ENCODE measurements around the gene IL1RAP. TPM values are rescaled to one million over a fixed set of nuclear protein-coding genes. Genes with fewer than 3 reads are reported as not detected.

Gene IL1RAP
- total RNA-seq, 2 donors from 2014 or later = 5.3 to 5.4 TPM

GRCh38 chr3:190593075-190593474 is 79.2 kb downstream of the IL1RAP start:
- H3K27me3 ChIP-seq = no peaks in the 10 kb centered on the region
- H3K27ac ChIP-seq = no peak overlapping the region
- no peak for ATAC-seq
- no peak for DNase-seq
- TF ChIP-seq CTCF (IDR thresholded peaks at IDR 0.05) (no peak), POLR2A (IDR thresholded peaks at IDR 0.05) (no peak)
- no peaks in the 10 kb centered on the region for H3K36me3 ChIP-seq (replicated peaks in 1 of 2; ENCODE audit: insufficient read depth in 1 of 2, low read depth in 2 of 2)
- H3K4me3 ChIP-seq = no peak overlapping the region
- intact Hi-C loops (cut with DNase I) = no loop called here
- H3K4me1 ChIP-seq = peaks cover 24% of the 10 kb centered on the region
- 85 to 88% methylated on average over 2 of the region's 2 CpGs for WGBS, 2 donors
- no peaks in the 10 kb centered on the region for H3K9me3 ChIP-seq

GRCh38 chr3:190594171-190594570 is 80.3 kb downstream of the IL1RAP start:
- Histone ChIP-seq H3K27me3 (no peaks in the 10 kb centered on the region), H3K4me3 (no peak overlapping the region), H3K27ac (no peak overlapping the region), H3K4me1 (peaks cover 24% of the 10 kb centered on the region), H3K36me3 (replicated peaks in 1 of 2; ENCODE audit: insufficient read depth in 1 of 2, low read depth in 2 of 2) (no peaks in the 10 kb centered on the region), H3K9me3 (no peaks in the 10 kb centered on the region)
- ATAC-seq = no peak
- 63 to 90% methylated on average over 4 of the region's 4 CpGs for WGBS, 2 donors
- intact Hi-C loops (cut with DNase I) = no loop called here
- no peak for TF ChIP-seq CTCF (IDR thresholded peaks at IDR 0.05)
- TF ChIP-seq POLR2A (IDR thresholded peaks at IDR 0.05) = no peak
- DNase-seq = no peak

- Histone ChIP-seq H3K27me3 (no peaks in the 10 kb centered on the region), H3K36me3 (replicated peaks in 1 of 2; ENCODE audit: insufficient read depth in 1 of 2, low read depth in 2 of 2) (no peaks in the 10 kb centered on the region), H3K27ac (peak overlapping the region in 3 of 4 donors; percentile 1 to 31 (median 20)), H3K4me3 (no peak overlapping the region), H3K9me3 (no peaks in the 10 kb centered on the region), H3K4me1 (peaks cover 30% of the 10 kb centered on the region)
- 17 to 26% methylated on average over 9 of the region's 9 CpGs for WGBS, 2 donors
- DNase-seq (no peak), ATAC-seq (peak; percentile 51)
- TF ChIP-seq CTCF (IDR thresholded peaks at IDR 0.05) (no peak), POLR2A (IDR thresholded peaks at IDR 0.05) (no peak)
- intact Hi-C loops (cut with DNase I) = no loop called here
Observed at GRCh38 chr3:190595179-190595795, 81.4 kb downstream of the IL1RAP start.

- no peak overlapping the region for H3K4me3 ChIP-seq
- H3K9me3 ChIP-seq = no peaks in the 10 kb centered on the region
- intact Hi-C loops (cut with DNase I) = no loop called here
- no peak for TF ChIP-seq CTCF (IDR thresholded peaks at IDR 0.05)
- no peak for TF ChIP-seq POLR2A (IDR thresholded peaks at IDR 0.05)
- no peak for DNase-seq
- peak; percentile 31 for ATAC-seq
- H3K27ac ChIP-seq = peak overlapping the region in 2 of 4 donors; percentile 1 to 31
- no peaks in the 10 kb centered on the region for H3K36me3 ChIP-seq (replicated peaks in 1 of 2; ENCODE audit: insufficient read depth in 1 of 2, low read depth in 2 of 2)
- WGBS, 2 donors = 16 to 20% methylated on average over 2 of the region's 2 CpGs
- no peaks in the 10 kb centered on the region for H3K27me3 ChIP-seq
- H3K4me1 ChIP-seq = peaks cover 27% of the 10 kb centered on the region
Observed at GRCh38 chr3:190595807-190596206, 81.9 kb downstream of the IL1RAP start.

Data from body of pancreas (tissue), 4 donors.